PFSK-1 (cell line): ENCODE results near the gene CPTP.
A peak's percentile ranks its signal among the peaks of the same experiment; 100 is the strongest.

Experiments
- FOXP2 ChIP-seq: optimal IDR thresholded peaks from 2 replicates; pipeline ENCODE3; 2011; ENCODE audit warnings: borderline replicate concordance, control low read depth, inconsistent platforms; ENCODE audit not compliant: insufficient read depth; ENCODE audit errors: extremely low read length, extremely low read depth
- POLR2AphosphoS5 ChIP-seq: IDR thresholded peaks from 2 replicates; pipeline ENCODE4 v1.6.1; 2012; ENCODE audit warnings: low read depth, mild to moderate bottlenecking, control low read depth, low read length, moderate library complexity
- REST ChIP-seq, 2 experiments: IDR thresholded peaks; 2 replicates each; pipeline versions ENCODE4 v1.6.1 to v1.8.0; 2011 to 2012; ENCODE audit warnings: low read depth in 2 of 2, low read length in 2 of 2, control low read depth in 1 of 2, inconsistent platforms in 1 of 2, mild to moderate bottlenecking in 1 of 2, moderate library complexity in 1 of 2; ENCODE audit not compliant: insufficient read depth in 1 of 2
- SIN3A ChIP-seq: IDR thresholded peaks from 2 replicates; pipeline ENCODE4 v1.6.1; 2012; ENCODE audit warnings: mild to moderate bottlenecking, low read length, moderate library complexity, borderline replicate concordance; ENCODE audit not compliant: insufficient read depth
- TAF1 ChIP-seq: IDR thresholded peaks from 2 replicates; pipeline ENCODE4 v1.6.1; 2012; ENCODE audit warnings: low read length, control low read depth, borderline replicate concordance; ENCODE audit not compliant: insufficient read depth

The CPTP gene

GRCh38 chr1:1310476-1311053, 14.0 kb upstream of the CPTP start:
- TF ChIP-seq FOXP2 (no peak), TAF1 (no peak), REST (IDR thresholded peaks at IDR 0.05; ENCODE audit: insufficient read depth in 1 of 2, low read depth in 2 of 2, low read length in 2 of 2) (no peak), POLR2AphosphoS5 (no peak)

- no peak for TF ChIP-seq TAF1
- TF ChIP-seq REST (IDR thresholded peaks at IDR 0.05; ENCODE audit: insufficient read depth in 1 of 2, low read depth in 2 of 2, low read length in 2 of 2): no peak
- TF ChIP-seq SIN3A: no peak
- TF ChIP-seq POLR2AphosphoS5: no peak; the same call in 1 of the 2 replicates
- TF ChIP-seq FOXP2: no peak
Measured at GRCh38 chr1:1311107-1312104, 13.2 kb upstream of the CPTP start.

- TF ChIP-seq FOXP2 (no peak), TAF1 (no peak), REST (IDR thresholded peaks at IDR 0.05; ENCODE audit: insufficient read depth in 1 of 2, low read depth in 2 of 2, low read length in 2 of 2) (no peak), POLR2AphosphoS5 (no peak; the same call in 1 of the 2 replicates), SIN3A (no peak)
Measured at GRCh38 chr1:1312450-1313314, 11.9 kb upstream of the CPTP start.

- no peak for TF ChIP-seq SIN3A
- TF ChIP-seq FOXP2: no peak
- TF ChIP-seq TAF1: no peak
- no peak for TF ChIP-seq REST (IDR thresholded peaks at IDR 0.05; ENCODE audit: insufficient read depth in 1 of 2, low read depth in 2 of 2, low read length in 2 of 2)
- 0 out of 2 replicates have a peak, but pooled peaks have one; percentile 10 for TF ChIP-seq POLR2AphosphoS5
Measured at GRCh38 chr1:1313500-1314236, 10.9 kb upstream of the CPTP start.
